Measurements from ENCODE around the gene MT1B.
"Not testable (repeated sequence)": the region's sequence is repeated elsewhere in the genome, so short reads cannot be mapped to it uniquely, and the experiment has no call there.

The MT1B gene

DNA sequence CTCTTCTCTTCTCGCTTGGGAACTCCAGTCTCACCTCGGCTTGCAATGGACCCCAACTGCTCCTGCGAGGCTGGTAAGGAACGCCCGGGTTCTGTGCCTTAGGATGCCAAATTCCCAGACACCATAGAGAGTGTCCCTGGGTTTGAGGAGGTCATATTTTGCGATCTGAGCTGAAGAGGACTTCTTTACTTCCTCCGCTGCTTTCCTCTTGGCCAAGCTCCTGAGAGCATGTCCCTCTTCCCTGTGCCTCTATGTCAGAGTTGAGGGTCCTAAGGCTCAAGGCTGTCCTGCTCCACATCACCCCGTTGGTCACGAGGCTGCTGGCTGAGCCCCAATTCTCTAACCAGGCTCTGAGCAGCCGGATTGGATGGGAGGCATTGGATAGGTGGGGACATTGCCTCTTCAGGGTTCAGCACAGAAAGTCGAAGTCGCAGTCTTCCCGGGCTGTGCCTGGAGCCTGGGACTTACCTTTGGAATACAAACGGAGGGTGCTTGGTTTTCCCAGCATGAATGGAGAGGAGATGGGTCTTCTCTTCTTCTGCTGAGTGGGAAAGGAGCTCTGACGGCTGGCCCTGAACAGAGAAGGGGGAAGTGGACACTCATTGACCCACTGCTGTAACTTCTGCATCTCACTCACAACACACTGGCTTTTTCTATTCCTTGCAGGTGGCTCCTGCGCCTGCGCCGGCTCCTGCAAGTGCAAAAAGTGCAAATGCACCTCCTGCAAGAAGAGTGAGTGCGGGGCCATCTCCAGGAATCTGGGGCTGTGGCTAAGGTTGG is 18.3 kb downstream of the MT1B start:
- FAIRE-seq = no peak

DNA sequence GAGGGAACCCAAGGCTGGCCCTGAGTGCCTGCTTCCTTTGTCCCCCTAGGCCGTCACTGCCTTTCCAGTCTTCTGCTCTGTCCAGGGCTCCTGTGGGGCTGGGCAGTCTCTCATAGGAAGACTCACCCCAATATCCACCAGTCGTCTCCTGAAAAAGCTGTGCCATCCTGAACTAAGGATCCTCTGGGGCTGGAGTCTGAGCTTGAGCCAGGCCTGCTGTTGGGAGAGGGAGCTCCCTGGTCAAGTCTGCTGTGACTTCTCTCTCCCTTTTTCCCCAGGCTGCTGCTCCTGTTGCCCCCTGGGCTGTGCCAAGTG is 18.9 kb downstream of the MT1B start:
- FAIRE-seq = no peak

GRCh38 chr16:56671691-56672090 is 20.0 kb downstream of the MT1B start:
- FAIRE-seq = not testable (repeated sequence)

- not testable (repeated sequence) for FAIRE-seq
Observed at GRCh38 chr16:56672171-56672570, 20.5 kb downstream of the MT1B start.

GRCh38 chr16:56672761-56673536 is 21.3 kb downstream of the MT1B start:
- FAIRE-seq = no peak

DNA sequence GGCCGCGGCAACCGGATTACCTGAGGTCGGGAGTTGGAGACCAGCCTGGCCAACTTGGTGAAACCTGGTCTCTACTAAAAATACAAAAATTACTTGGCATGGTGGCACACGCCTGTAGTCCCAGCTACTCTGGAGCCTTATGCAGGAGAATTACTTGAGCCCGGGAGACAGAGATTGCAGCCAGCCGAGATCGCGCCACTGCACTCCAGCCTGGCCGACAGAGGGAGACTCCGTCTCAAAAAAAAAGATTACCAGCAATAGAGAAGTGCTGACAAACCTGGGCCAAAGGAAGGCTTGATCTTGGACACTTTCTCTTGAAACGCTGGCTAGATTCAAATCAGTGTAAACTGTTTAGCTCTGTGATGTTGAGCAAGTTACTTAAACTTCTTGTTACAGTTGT is 22.2 kb downstream of the MT1B start:
- no peak for FAIRE-seq

DNA sequence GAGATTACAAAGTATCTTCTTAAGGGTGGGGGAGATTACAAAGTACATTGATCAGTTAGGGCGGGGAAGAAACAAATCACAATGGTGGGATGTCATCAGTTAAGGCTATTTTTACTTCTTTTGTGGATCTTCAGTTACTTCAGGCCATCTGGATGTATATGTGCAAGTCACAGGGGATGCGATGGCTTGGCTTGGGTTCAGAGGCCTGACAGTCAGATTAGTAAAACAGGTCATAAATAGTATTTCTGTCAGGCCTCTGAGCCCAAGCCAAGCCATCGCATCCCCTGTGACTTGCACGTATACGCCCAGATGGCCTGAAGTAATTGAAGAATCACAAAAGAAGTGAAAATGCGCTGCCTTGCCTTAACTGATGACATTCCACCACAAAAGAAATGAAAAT is 22.9 kb downstream of the MT1B start:
- not testable (repeated sequence) for FAIRE-seq

- FAIRE-seq = no peak
Observed at GRCh38 chr16:56675685-56676210, 24.1 kb downstream of the MT1B start.

GRCh38 chr16:56677474-56677873 is 25.8 kb downstream of the MT1B start:
- FAIRE-seq = no peak

GRCh38 chr16:56679078-56679730 is 27.5 kb downstream of the MT1B start:
- no peak for FAIRE-seq

- FAIRE-seq = no peak
Observed at GRCh38 chr16:56679818-56680217, 28.1 kb downstream of the MT1B start.

DNA sequence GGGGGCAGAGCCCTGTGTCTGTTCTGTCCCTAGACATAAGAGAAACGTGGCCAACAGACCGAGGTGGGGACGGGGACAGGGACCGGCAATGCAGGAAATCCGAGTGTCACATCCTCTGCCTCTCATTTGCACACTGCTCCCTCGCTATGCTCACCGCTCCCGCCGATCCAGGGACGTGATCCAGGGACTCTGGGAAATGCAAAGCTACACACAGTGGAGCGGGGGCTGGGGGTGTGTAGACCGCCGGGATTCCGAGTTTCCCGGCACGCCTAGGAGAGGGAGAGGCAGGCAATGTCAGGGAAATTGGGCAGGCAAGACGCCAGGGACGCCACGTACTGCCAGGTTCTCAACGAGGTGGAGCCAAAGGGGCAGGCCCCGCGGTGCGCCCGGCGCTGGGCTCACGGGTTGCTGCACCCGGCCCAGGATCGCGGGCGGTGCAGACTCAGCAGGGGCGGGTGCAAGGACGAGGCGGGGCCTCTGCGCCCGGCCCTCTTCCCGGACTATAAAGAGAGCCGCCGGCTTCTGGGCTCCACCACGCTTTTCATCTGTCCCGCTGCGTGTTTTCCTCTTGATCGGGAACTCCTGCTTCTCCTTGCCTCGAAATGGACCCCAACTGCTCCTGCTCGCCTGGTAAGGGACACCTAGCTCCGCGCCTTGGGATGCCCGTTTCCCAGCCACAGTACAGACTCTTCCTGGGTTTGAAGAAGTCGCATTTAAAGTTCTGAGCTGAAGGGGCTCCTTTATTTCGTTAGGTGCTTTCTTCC is 30.4 kb downstream of the MT1B start, which contains the start of gene MT1X:
TSS of gene MT1X (plus strand) at position 532 of the 764 bp plus-strand sequence. CDS start at position 603, 71 bp downstream.
- FAIRE-seq = no peak

GRCh38 chr16:56682703-56683397 is 31.2 kb downstream of the MT1B start:
- FAIRE-seq = no peak

- FAIRE-seq = no peak
Observed at GRCh38 chr16:56683424-56684172, 31.9 kb downstream of the MT1B start.

- no peak for FAIRE-seq
Observed at GRCh38 chr16:56684256-56684925, 32.7 kb downstream of the MT1B start.

- FAIRE-seq = no peak
Observed at GRCh38 chr16:56684926-56685590, 33.4 kb downstream of the MT1B start.

DNA sequence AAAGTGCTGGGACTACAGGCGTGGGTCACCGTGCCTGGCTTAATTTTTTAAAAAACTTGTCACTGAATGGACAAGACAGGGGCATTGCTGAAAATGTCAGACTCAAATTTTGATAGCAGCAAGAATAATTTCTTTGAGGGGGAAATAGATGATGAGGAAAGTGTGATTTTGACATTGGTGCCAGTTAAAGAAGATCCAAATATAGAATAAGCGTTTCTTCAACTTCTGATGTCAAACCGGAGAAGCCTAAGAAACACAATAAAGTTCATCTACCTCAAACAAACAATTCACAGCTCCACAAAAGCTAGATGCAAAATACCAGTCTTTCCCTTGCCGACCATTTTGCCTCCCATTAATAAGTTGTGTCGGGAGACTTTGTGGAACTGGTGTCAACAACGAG is 35.1 kb downstream of the MT1B start:
- no peak for FAIRE-seq

GRCh38 chr16:56688762-56689161 is 37.1 kb downstream of the MT1B start:
- FAIRE-seq = no peak

- no peak for FAIRE-seq
Observed at GRCh38 chr16:56689171-56689570, 37.5 kb downstream of the MT1B start.
